Nephron progenitor cell (in vitro differentiated cells): ENCODE data around the gene LRRIQ3.
"Not testable (repeated sequence)": the region's sequence is repeated elsewhere in the genome, so short reads cannot be mapped to it uniquely, and the experiment has no call there.

Source experiments
- DNase-seq: peaks from one replicate; pipeline ENCODE4 v3.0.0; 2021
- H3K27ac Mint-ChIP-seq: 2 replicates; pipeline ENCODE4 v1.8.0; 2021; ENCODE audit warnings: mild to moderate bottlenecking, moderate library complexity, mixed read lengths
- H3K27me3 Mint-ChIP-seq: 2 replicates; pipeline ENCODE4 v1.8.0; 2021; ENCODE audit warnings: mild to moderate bottlenecking, low read depth, mixed read lengths; ENCODE audit not compliant: poor library complexity
- H3K36me3 Mint-ChIP-seq: 2 replicates; pipeline ENCODE4 v1.8.0; 2021; ENCODE audit warnings: low read depth, mixed read lengths
- H3K4me1 Mint-ChIP-seq: 2 replicates; pipeline ENCODE4 v1.8.0; 2021; ENCODE audit warnings: mixed read lengths
- H3K4me3 Mint-ChIP-seq: 2 replicates; pipeline ENCODE4 v1.8.0; 2021; ENCODE audit warnings: mild to moderate bottlenecking, moderate library complexity, mixed read lengths
- H3K9me3 Mint-ChIP-seq: 2 replicates; pipeline ENCODE4 v1.8.0; 2021; ENCODE audit warnings: mild to moderate bottlenecking, moderate library complexity, mixed read lengths
- CTCF ChIP-seq: fragments of 200-600 bp; sonication (generic); IDR thresholded peaks from 2 replicates; pipeline ENCODE4 v1.5.0; 2021; ENCODE audit warnings: antibody characterized with exemption

LRRIQ3 gene

GRCh38 chr1:74199504-74199903 lies 1.5 kb upstream of the LRRIQ3 start:
- peak overlapping the region; percentile 90 for H3K4me3 Mint-ChIP-seq
- no peak overlapping the region for H3K27ac Mint-ChIP-seq
- peaks cover 12% of the 10 kb centered on the region for H3K36me3 Mint-ChIP-seq
- no peak for DNase-seq
- no peaks in the 10 kb centered on the region for H3K9me3 Mint-ChIP-seq
- no peak for TF ChIP-seq CTCF
- H3K4me1 Mint-ChIP-seq, result peaks cover 6% of the 10 kb centered on the region
- peaks cover 8% of the 10 kb centered on the region for H3K27me3 Mint-ChIP-seq

- peaks cover 9% of the 10 kb centered on the region for H3K36me3 Mint-ChIP-seq
- peak overlapping the region; percentile 90 for H3K4me3 Mint-ChIP-seq
- TF ChIP-seq CTCF, result no peak
- peak overlapping the region; percentile 97 for H3K27ac Mint-ChIP-seq
- DNase-seq, result no peak
- H3K9me3 Mint-ChIP-seq, result no peaks in the 10 kb centered on the region
- H3K27me3 Mint-ChIP-seq, result peaks cover 3% of the 10 kb centered on the region
- H3K4me1 Mint-ChIP-seq, result peaks cover 6% of the 10 kb centered on the region
Observed at GRCh38 chr1:74197255-74197654, 721 bp downstream of the LRRIQ3 start.

- DNase-seq, result no peak
- no peak for TF ChIP-seq CTCF
- Mint-ChIP-seq H3K9me3 (no peaks in the 10 kb centered on the region), H3K27me3 (peaks cover 3% of the 10 kb centered on the region), H3K27ac (no peak overlapping the region), H3K4me3 (no peak overlapping the region), H3K4me1 (peaks cover 6% of the 10 kb centered on the region), H3K36me3 (peaks cover 4% of the 10 kb centered on the region)
Observed at GRCh38 chr1:74195339-74195738, 2.6 kb downstream of the LRRIQ3 start.

- DNase-seq, result no peak
- Mint-ChIP-seq H3K4me3 (no peak overlapping the region), H3K27ac (no peak overlapping the region), H3K9me3 (no peaks in the 10 kb centered on the region), H3K36me3 (no peaks in the 10 kb centered on the region), H3K4me1 (peaks cover 6% of the 10 kb centered on the region), H3K27me3 (peaks cover 3% of the 10 kb centered on the region)
- no peak for TF ChIP-seq CTCF
Observed at GRCh38 chr1:74193908-74194307, 4.1 kb downstream of the LRRIQ3 start.

- H3K27ac Mint-ChIP-seq, result no peak overlapping the region
- H3K4me1 Mint-ChIP-seq, result no peaks in the 10 kb centered on the region
- no peaks in the 10 kb centered on the region for H3K36me3 Mint-ChIP-seq
- no peak for TF ChIP-seq CTCF
- DNase-seq, result no peak
- H3K9me3 Mint-ChIP-seq, result no peaks in the 10 kb centered on the region
- no peak overlapping the region for H3K4me3 Mint-ChIP-seq
- H3K27me3 Mint-ChIP-seq, result no peaks in the 10 kb centered on the region
Observed at GRCh38 chr1:74180490-74180889, 17.5 kb downstream of the LRRIQ3 start.

- not testable (repeated sequence) for H3K4me3 Mint-ChIP-seq, H3K36me3 Mint-ChIP-seq, H3K27me3 Mint-ChIP-seq, H3K27ac Mint-ChIP-seq, H3K4me1 Mint-ChIP-seq, DNase-seq
- peaks cover 10% of the 10 kb centered on the region for H3K9me3 Mint-ChIP-seq
Observed at GRCh38 chr1:74174423-74174822, 23.6 kb downstream of the LRRIQ3 start.
